Spinal cord (tissue), 10 donors: ENCODE results near the gene VDAC1. TPM values are rescaled to one million over a fixed set of nuclear protein-coding genes. Genes with fewer than 3 reads are reported as not detected.

Experiments
- DNase-seq, 6 donors: peaks; one replicate each; pipeline versions ENCODE4 v3.0.0 to v3.0.0-alpha.2; 2013 to 2015; ENCODE audit warnings: low spot score in 6 of 6, low read depth in 4 of 6
- H3K27ac ChIP-seq: one replicate; pipeline ENCODE4 v1.5.1; 2013; ENCODE audit warnings: low read depth, low read length, control low read depth
- H3K27me3 ChIP-seq: one replicate; pipeline ENCODE4 v1.6.1; 2013; ENCODE audit warnings: low read length; ENCODE audit not compliant: control insufficient read depth, insufficient read depth
- H3K36me3 ChIP-seq: one replicate; pipeline ENCODE4 v1.6.1; 2013; ENCODE audit warnings: low read length; ENCODE audit not compliant: control insufficient read depth, insufficient read depth
- H3K4me1 ChIP-seq: one replicate; pipeline ENCODE4 v1.6.1; 2013; ENCODE audit warnings: low read length; ENCODE audit not compliant: control insufficient read depth, insufficient read depth
- H3K4me3 ChIP-seq: one replicate; pipeline ENCODE4 v1.5.1; 2013; ENCODE audit warnings: low read depth, low read length, control low read depth
- H3K9me3 ChIP-seq: one replicate; pipeline ENCODE4 v1.6.1; 2013; ENCODE audit warnings: low read length; ENCODE audit not compliant: control insufficient read depth, insufficient read depth
- WGBS: methylation state at CpG from one replicate; pipeline ENCODE4 v1.1.5; 2013; ENCODE audit warnings: missing lambda C conversion rate; ENCODE audit not compliant: insufficient coverage; 5-methylcytosine and 5-hydroxymethylcytosine counted together
- polyA plus RNA-seq, 2 donors: library from polyadenylated mRNA; unstranded; fragments of 120-200 nt; gene quantifications; one replicate each; pipeline ENCODE4 v1.2.1, GENCODE V29; 2013; ENCODE audit not compliant: insufficient read length in 2 of 2
- total RNA-seq, 2 donors: library from RNA; depleted of rRNA in 1 of 2; stranded (reverse); fragments of 120-200 nt in 1 of 2; fragments of >200 nt in 1 of 2; gene quantifications; one replicate each; pipeline versions ENCODE4 v1.2.3 to v1.2.4, GENCODE V29; 2013 to 2014
- donor health status: healthy.

The VDAC1 gene
- total and polyA plus RNA-seq, 4 donors = 180 to 230 (median 218) TPM

DNA sequence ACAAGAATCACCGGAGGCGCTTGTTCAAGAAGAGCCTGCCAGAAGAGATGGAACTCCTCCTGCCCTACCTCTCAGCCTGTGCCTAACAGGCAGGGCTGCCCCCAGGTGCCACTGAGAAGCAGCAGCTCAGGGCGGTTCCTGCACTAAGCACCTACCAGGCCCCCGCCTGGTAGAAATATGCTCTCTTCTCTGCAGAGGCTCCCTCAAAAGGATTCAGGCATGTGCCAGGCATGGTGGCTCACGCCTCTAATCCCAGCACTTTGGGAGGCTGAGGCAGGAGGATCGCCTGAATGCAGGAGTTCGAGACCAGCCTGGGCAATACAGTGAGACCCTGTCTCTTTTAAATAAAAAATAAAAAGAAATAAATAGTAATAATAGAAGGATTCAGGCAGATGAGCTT lies 6.0 kb downstream of the VDAC1 start:
- Histone ChIP-seq H3K27ac (no peak overlapping the region), H3K27me3 (no peaks in the 10 kb centered on the region), H3K9me3 (no peaks in the 10 kb centered on the region), H3K4me1 (peaks cover 52% of the 10 kb centered on the region), H3K36me3 (peaks cover 17% of the 10 kb centered on the region), H3K4me3 (no peak overlapping the region)
- DNase-seq = no peak
- 97% methylated on average over 5 of the region's 7 CpGs for WGBS

DNA sequence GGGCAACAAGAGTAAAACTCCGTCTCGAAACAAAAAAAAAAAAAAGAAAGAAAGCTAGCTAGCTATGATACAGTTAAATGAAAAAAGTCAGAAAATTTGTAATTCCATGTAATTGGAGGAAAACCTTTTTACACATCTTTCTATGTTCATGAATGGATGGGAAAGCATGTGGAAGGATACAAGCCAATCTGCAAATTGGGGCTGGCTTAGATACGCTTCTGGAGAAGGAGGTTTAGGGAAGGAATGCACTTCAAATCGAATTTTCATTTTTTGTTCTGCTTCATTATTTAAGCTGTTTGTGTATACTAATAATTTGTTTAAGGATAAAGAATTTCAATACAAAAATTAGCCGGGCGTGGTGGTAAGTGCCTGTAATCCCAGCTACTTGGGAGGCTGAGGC lies 6.7 kb downstream of the VDAC1 start:
- Histone ChIP-seq H3K9me3 (no peaks in the 10 kb centered on the region), H3K27me3 (no peaks in the 10 kb centered on the region), H3K4me1 (peaks cover 45% of the 10 kb centered on the region), H3K4me3 (no peak overlapping the region), H3K36me3 (peaks cover 17% of the 10 kb centered on the region), H3K27ac (no peak overlapping the region)
- DNase-seq = no peak
- WGBS = 100% methylated on average over 2 of the region's 6 CpGs

DNA sequence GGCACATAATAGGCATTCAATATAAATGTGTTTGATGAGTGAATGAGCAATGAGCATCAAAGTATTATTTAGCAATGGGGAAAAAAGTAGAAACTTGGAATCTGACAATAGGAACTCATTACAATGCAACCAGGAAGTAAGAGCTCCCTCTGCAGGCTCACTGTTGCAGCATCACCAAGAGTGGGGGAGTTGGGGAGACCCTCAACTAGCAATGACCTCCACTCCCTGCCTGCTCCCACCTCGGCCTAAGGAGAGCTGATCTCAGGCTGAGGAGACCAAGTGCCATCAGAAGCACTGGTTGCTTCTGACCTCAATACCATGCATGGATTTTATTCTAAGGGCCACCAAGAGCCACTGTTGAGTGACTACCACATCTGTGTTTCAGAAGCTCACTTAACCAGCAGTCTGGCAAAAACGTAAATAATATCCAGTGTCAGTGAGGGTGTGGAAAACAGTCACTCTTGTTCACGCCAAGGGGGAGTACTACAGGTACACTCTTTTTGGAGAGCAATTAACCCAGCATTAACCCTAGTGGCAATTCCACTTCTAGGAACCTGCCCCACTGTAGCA lies 8.0 kb downstream of the VDAC1 start:
- 50% methylated on average over 1 of the region's 3 CpGs for WGBS
- Histone ChIP-seq H3K27ac (no peak overlapping the region), H3K27me3 (no peaks in the 10 kb centered on the region), H3K36me3 (peaks cover 12% of the 10 kb centered on the region), H3K4me3 (no peak overlapping the region), H3K4me1 (peaks cover 36% of the 10 kb centered on the region), H3K9me3 (no peaks in the 10 kb centered on the region)
- no peak for DNase-seq

DNA sequence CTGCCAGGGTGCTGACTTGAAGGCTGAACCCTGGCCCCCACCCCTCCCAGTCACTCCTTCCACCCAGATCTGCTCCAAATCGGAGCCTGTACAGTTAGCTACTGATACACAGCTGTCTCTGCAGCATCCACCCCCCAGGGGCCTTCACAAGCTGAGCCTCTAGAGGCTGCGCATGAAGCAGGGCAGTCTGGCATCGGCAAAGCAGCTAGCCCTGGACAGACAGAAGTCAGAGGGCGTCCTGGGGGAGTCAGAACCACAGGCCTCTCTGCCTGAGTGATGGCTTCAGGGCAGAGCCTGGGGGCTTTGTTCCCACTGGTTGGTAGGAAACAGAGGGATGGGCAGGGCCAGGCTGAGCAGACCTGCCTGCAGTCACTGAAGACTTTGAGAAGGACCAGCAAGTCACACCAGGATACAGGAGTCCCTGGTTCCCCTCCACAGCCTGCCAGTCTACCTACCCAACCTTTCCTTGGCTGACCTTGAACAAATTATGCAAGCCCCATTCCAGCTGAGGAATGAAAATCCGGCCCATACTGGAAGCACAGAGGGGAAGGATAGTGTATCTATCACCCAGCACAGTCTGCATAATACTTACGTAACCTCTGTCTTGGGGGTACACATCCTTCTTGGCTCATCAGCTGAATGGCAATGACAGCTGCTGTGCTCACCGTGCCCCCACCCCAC lies 8.8 kb downstream of the VDAC1 start:
- Histone ChIP-seq H3K27me3 (no peaks in the 10 kb centered on the region), H3K36me3 (peaks cover 4% of the 10 kb centered on the region), H3K9me3 (no peaks in the 10 kb centered on the region), H3K27ac (no peak overlapping the region), H3K4me3 (no peak overlapping the region), H3K4me1 (peaks cover 32% of the 10 kb centered on the region)
- 58% methylated on average over 5 of the region's 7 CpGs for WGBS
- DNase-seq = no peak

DNA sequence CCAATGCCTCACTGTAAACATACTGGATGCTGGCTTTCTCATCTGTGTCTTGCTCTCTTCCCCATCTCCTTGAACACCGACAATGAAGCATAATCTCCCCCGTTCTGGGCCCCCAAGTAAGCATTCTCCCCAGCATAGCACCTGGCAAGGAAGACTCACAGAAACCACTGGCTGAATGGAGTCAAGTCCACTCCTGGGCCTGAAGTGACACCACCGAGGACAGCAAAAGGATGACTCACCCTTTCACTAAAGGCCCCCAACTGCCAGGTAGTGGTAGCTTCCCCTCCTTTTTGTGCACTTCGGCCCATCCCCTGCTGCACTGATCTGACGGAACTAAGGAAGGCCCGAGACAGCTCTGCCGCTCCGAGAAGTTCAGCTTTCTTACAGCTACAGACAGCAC lies 9.4 kb downstream of the VDAC1 start:
- Histone ChIP-seq H3K4me1 (peaks cover 27% of the 10 kb centered on the region), H3K4me3 (no peak overlapping the region), H3K27me3 (no peaks in the 10 kb centered on the region), H3K9me3 (no peaks in the 10 kb centered on the region), H3K36me3 (peaks cover 3% of the 10 kb centered on the region), H3K27ac (no peak overlapping the region)
- WGBS = 63% methylated on average over 5 of the region's 8 CpGs
- no peak for DNase-seq

DNA sequence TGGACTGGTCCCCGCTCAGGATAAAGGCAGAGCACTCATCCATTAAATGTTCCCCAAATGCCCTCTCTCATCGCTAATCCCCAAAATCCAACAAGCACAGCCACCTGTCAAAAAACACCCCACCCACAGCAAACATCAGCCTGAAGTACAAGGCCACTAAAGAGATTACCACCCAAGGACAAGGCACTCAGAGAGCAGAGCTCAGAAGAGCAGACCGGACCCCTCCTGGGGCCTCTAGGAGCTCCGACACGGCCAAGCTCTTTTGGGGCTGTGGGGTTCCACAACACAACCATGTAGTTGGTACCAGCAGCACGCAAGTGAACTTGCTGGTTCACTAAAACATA lies 9.8 kb downstream of the VDAC1 start:
- Histone ChIP-seq H3K4me1 (peaks cover 23% of the 10 kb centered on the region), H3K36me3 (peaks cover 6% of the 10 kb centered on the region), H3K4me3 (no peak overlapping the region), H3K27me3 (no peaks in the 10 kb centered on the region), H3K27ac (no peak overlapping the region), H3K9me3 (no peaks in the 10 kb centered on the region)
- WGBS = 83% methylated on average over 6 of the region's 6 CpGs
- DNase-seq = no peak

DNA sequence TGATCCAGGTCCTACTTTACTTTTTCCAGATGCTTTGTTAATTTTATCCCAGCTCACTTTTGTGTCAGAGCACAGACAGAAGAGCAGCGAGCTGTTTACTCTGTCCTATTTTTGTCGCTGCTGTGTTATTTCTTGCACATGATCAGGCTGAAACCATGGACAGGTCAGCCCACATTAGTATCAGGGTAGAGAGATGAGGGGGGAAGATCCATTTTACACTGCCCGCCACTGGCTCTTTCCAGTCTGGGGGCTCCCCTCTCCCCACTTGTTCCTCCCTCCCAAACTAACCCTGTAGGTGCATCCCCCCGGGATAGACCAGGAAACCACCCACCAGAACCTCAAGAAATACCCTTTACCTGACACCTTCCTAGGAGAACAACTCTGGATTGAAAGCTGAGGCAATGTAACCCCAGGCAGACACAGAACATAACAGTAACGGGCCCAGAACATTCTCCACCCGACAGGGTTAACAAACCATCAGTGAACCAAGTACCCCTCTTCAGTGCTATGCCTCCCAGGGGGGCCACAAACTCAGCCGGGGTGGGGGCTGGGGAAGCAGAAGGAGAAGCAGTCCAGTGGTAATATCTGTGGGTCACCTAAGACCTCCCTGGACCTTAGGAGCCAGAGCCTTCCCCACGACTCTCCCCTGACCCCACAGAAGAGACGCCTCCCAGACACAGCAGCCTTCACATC lies 10.3 kb downstream of the VDAC1 start:
- Histone ChIP-seq H3K4me1 (peaks cover 21% of the 10 kb centered on the region), H3K36me3 (peaks cover 10% of the 10 kb centered on the region), H3K9me3 (no peaks in the 10 kb centered on the region), H3K27me3 (no peaks in the 10 kb centered on the region), H3K4me3 (no peak overlapping the region), H3K27ac (no peak overlapping the region)
- DNase-seq = no peak
- WGBS = 66% methylated on average over 5 of the region's 9 CpGs

DNA sequence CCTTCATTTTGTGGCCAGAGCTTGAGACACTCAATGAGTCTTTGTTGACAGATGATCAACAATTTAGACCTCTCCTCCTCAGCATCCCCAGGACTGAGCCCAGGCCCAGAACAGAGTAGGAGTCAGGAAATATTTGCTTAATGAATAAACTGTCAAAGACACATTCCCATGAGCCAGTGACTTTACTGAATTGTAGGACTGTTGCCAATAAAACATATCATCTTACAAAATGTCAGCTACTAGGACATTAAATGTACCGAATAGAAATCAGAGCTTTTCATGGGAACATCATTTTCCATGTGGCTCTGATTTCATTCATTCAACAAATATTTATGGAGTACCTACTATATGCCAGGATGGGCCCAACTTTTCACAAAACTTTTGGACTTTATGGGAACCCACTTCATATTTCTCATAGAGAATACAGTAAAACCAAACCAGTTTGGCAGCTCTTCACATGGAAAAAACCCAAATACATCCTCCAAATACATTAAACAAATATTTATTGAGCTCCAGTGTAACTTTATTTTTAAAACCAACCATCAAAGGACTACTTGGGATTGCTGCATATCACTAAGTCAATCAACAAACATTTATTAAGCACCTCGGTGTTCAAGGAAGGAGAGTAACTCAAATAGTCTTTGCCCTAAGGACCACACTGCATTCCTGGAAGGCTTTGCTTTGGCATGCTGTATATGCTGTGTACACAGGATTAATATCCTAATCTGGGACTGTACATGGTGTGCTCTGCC lies 11.4 kb downstream of the VDAC1 start:
- no peak for DNase-seq
- Histone ChIP-seq H3K4me1 (peaks cover 21% of the 10 kb centered on the region), H3K27ac (no peak overlapping the region), H3K27me3 (no peaks in the 10 kb centered on the region), H3K36me3 (peaks cover 18% of the 10 kb centered on the region), H3K9me3 (no peaks in the 10 kb centered on the region), H3K4me3 (no peak overlapping the region)
- 67% methylated on average over 1 of the region's 2 CpGs for WGBS

DNA sequence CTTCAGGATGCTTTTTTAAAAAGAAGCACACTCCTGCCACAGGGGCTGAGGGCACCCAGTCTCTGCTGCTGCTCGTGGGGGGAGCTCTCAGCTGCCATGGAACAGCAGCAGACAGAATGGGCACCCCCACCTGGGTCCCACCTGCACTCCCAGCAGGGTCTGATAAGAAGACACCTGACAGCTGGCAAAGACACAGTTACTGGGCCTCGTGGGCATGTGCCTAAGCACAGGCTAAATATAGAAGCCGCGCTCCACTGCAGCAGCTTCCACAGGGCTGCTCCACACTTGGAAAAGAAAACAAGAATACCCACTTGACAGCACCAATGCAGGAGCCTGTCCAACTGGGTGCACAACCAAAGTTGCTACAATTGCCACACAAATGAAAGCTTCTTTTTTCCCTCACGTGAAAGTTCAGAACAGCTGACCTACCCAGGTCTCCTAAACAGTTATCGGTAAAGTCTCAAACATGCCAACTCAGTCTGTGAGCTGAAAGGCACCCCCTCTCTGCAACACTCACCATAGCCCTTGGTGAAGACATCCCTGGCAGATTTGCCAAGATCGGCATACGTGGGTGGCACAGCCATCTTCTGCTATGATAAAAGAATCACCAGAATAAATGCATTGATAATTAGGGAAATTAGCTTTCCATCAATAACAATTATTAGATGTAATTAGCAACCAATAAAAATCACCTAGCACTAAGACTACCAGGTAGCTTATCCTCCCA lies 12.2 kb downstream of the VDAC1 start:
- H3K27ac ChIP-seq = no peak overlapping the region
- DNase-seq = no peak
- H3K4me3 ChIP-seq = no peak overlapping the region
- 72% methylated on average over 6 of the region's 8 CpGs for WGBS
- no peaks in the 10 kb centered on the region for H3K9me3 ChIP-seq
- H3K4me1 ChIP-seq = peaks cover 21% of the 10 kb centered on the region
- H3K36me3 ChIP-seq = peaks cover 22% of the 10 kb centered on the region
- no peaks in the 10 kb centered on the region for H3K27me3 ChIP-seq
